Effector CD4-positive, alpha-beta T cell (primary cell): Measurements from ENCODE around the gene NPAS1.

Experiments used
- DNase-seq: peaks from one replicate; pipeline ENCODE4 v3.0.0-alpha.2; 2020

NPAS1 gene

DNA sequence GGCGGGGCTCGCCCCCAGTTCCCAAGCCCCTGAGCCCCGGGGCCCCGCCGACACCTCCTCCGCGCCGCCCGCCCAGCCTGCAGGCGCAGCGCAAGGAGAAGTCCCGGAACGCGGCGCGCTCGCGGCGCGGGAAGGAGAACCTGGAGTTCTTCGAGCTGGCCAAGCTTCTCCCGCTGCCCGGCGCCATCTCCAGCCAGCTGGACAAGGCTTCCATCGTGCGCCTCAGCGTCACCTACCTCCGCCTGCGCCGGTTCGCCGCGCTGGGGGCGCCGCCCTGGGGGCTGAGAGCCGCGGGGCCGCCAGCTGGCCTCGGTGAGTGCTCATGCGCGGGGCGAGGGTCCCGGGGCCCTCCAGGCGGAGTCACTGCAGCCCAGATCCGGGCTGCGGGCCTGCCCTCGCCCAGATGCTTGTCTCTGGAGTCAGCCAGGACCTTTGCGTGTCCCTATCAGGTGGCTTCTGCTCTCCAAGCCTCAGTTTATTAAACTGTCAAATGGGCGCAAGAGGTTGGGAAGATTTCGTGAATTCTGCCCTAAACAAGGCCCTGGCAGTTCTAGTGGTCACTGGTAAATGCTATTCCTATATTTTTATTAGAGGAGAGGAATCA is 2.0 kb downstream of the NPAS1 start:
- no peak for DNase-seq

DNA sequence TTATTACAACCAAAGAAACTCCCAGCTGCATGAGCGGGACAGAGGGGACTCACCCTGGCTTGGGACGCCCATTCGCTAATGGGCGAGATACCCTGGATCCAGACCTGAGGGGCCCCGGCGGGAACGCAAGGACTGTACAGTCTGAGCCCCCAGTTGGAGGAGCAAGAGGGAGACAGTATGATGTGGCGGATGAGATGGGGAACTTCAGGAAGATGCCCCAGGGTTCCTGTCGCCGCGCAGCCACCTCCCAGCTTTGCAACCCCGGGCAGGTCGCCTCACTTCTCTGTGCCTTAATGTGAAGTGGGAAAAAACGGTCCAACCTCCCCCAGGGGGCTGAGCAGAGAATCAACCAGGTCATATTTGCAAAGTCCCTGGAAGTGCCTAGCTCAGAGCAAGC is 2.5 kb downstream of the NPAS1 start:
- no peak for DNase-seq

DNA sequence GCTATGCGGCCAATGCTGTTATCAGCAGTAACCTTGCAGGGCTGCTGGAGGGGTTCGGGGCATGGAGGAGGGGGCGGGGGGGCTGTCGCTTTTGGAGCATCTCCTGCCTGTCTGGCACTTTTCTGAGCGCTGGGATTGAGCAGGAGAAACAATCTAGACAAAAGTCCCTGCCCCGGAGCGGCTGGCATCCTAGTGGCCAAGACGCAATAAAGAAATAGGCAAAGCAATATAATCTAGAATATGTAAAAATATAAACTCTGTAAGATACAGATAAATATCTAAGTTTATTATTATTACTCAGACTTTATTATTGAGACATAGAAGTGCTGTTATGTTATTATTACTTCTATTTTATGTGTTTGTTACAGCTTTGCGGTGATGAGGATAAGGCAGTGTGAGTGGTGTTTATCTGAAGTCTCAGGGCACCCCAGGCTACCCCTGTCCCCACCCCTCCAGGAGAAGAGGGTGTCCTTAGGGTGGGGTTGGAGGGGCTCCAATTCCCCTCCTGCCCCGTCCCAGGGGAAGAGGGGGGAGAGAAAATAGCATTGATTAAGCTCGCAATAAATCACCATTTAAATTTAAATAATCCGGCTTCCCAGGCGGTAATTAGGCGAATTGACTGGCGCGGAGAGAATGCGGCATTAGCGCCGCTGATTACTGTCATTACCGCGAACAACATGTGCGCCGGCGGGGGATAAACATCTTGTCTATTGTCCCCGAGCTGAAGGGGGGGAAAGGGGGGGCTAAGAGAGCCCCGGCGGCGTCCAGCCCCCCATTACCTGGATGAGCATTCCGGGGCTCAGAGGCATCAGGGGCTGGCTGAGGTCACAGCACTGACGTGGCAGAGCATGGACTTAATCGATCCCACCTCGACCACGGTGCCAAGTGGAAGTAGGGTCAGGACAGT is 3.2 kb downstream of the NPAS1 start:
- no peak for DNase-seq

DNA sequence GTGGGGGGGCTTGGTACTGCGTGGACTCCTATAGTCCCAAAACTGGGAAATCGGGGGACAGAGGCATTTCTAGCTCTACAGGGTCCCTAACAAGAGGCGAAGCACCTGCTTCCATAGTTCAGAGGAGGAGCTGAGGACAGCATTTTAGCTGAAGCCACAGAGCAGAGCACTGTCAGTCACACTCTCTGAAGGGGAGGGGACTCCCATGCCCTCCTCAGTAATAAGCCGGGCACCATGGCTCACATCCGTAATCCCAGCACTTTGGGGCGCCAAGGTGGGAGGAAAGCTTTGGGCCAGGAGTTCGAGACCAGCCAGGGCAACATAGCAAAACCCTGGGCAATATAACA is 3.8 kb downstream of the NPAS1 start:
- no peak for DNase-seq

DNA sequence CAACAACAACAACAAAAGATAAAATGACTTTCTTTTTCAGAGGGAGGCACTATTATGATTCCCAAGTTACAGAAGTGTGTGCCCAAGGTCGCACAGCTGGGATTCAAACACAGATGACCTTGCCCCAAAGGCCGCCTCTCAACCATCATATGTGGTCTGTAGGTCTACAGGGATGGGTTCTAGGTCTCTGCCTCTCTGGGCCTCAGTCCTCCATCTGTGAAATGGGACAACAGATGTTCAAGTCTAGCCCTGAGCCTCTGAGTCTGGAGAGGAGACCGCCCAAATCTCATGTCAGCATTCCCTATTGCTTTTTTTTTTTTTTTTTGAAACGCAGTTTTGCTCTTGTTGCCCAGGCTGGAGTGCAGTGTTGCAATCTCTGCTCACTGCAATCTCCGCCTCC is 4.9 kb downstream of the NPAS1 start:
- no peak for DNase-seq

DNA sequence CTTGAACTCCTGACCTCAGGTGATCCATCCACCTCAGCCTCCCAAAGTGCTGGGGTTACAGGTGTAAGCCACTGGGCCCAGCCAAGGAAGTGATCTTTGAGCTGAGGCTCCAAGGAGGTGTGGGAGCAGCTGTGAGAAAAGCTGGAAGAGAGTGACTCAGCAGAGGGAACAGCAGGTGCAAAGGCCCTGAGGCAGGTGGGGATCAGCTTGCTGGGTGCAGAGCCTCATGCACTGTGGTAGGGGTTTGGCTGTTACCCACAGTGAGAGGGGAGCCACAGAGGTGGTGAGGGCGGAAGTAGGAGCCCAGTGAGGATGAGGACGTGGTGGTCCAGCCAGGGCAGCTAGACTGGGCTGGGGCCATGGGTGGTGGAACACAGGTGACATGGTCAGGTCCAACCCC is 6.5 kb downstream of the NPAS1 start:
- DNase-seq, result no peak

DNA sequence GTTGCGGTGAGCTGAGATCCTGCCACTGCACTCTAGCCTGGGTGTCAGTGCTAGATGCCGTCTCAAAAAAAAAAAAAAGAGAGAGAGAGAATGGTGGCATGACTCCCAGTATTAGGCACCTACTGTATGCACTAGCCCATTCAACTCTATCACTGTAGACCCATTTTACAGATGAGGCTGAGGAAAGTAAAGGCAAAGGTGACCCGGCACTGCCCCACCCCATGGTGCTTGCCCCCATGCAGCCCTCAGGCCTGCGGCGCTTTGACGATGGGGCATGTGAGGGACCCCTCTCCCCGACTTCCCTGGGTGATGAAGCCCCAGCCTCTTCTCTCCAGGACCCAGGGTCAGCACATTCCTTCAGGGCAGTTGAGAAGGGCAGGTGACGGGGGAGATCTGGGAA is 7.3 kb downstream of the NPAS1 start:
- DNase-seq, result no peak

DNA sequence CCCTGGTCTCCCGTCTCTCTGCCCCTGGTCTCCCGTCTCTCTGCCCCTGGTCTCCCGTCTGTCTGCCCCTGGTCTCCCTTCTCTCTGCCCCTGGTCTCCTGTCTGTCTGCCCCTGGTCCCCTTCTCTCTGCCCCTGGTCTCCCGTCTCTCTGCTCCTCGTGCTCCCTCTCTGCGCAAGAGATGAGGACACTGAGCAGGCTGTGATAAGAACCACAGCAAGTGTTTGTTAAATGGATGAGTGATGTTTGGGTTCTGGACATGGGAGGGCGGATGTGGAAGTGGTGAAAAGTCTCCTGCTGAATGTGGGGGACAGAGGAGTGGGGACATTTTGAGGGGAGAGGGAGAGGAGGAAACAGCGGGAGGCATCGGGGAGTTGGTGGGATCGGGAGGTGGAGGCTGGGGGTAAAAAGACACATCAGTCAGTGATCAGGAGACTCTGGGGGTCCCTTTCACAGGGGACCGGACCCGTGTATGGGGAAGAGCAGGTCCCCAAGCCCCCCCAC is 8.0 kb downstream of the NPAS1 start:
- DNase-seq, result no peak

DNA sequence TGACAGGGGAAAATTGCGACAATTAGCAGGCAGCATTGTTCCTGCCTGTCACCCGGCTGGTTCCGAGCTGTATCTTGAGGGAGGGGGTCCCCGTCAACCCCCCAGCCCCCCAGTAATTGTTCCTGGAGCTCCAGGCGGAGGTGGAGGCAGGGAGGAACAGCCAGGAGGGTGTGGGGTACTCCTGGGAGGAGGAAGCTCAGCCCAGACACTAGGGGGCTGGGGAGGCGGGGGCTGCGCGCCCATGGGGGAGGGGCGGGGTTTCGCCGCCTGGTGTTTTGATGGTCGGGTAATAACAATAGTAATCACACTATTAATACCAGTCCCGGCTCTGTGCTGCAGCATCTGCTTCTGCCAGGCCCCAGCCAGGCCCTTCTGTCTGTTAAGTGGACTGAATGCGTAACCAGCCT is 8.6 kb downstream of the NPAS1 start:
- DNase-seq, result no peak

DNA sequence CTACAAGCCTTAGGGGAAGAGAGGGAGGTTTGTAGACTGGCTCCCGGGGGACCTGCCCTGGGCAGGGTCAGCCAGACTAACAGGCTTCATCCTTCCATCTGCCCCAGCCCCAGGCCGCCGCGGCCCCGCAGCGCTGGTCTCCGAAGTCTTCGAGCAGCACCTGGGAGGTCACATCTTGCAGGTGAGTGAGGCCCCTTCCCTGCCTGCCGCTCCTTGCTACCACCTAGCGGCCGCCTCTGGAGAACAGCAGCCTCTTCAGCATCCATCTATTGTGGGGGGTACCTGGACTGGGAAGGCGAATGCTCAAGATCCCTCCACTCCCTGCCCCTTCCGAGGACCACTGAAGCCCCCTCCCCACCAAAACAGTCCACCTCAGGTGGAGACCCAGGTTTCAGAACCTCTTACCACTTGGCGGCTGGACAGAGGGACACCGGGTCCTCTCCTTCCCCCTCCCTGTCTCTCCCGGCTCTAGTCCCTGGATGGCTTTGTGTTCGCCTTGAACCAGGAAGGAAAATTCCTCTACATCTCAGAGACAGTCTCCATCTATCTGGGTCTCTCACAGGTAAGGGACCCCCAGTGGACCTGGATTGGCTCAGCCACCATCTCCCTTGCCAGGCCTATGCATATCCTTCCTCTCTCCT is 12.7 kb downstream of the NPAS1 start:
- peak; percentile 56 for DNase-seq

DNA sequence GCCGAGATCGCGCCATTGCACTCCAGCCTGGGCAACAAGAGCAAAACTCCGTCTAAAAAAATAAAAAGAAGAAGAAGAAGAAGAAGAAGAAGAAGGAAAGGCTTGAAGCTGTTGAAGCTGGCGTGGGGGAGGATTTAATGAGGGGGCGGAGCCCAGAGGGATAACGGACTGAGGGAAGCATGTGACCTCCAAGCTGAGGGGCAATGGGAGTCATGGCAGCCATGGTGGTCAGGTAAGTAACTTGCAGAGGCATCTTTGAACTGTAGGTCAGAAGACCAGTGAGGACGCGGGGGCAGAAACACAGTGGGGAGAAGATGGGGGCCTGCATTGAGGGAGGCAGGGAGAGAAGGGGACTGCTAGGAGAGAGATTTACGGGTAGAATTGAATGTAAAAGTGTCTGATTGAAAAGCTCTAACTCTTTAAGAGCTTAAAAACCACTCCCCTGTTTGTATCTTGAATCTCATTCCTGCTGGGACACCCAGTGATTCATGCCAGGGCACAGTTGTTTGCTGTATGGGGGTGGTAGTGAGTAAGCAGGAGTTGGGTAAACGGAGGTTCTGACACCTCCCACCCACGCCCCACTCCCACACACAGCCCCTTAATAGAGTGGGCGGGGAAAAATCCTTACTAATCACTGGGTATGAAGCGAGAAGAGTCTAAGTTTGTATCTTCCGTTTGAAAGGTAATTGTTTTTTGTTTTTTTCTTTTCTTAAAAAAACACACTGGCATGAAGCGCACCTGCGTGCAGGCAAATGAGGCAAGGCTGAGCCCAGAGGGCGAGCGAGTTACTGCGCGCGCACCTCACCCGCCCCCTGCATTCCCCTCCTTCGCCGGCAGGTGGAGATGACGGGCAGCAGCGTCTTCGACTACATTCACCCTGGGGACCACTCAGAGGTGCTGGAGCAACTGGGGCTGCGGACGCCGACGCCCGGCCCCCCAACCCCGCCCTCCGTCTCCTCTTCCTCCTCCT is 15.8 kb downstream of the NPAS1 start:
- peak; percentile 92 for DNase-seq

DNA sequence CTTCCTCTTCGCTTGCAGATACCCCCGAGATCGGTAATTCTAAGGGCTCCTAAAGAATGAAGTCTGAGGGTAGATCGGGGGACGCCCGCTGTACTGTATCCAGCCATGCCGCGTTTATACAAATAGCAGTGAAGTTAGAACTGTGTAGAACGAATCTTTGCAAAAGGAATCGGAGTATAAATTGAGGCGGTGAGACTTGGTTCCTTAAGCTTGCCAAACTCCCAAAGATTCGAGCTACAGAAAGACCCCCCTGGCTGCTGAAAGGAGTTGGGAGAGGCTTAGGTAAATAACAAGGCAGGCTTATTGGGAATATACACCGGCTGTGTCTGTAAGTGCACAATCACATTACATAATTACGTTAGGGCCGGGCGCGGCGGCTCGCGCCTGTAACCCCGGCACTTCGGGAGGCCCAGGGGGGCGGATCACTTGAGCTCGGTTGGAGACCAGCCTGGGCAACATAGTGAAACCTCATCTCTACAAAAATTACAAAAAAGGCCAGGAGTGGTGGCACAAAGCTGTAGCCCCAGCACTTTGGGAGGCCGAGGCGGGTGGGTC is 16.5 kb downstream of the NPAS1 start:
- no peak for DNase-seq

DNA sequence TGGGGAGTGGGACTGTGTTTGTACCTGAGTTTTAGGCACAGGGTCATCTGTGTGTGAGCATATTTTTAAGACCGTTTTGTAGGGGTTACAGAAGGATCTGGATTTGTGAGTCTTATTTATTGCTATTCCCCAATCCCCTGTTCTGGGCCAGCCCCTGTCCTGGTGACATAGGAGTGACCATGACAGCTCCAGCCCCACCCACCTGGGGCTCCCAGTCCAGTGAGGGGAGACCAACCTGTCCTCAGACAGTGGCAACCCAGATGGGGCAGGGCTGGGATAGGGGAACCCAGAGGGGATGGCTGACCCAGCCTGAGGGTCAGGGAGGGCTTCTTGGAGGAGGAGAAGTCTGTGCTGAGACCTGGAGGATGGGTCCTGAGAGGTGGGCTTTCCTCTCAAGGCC is 18.1 kb downstream of the NPAS1 start:
- no peak for DNase-seq

DNA sequence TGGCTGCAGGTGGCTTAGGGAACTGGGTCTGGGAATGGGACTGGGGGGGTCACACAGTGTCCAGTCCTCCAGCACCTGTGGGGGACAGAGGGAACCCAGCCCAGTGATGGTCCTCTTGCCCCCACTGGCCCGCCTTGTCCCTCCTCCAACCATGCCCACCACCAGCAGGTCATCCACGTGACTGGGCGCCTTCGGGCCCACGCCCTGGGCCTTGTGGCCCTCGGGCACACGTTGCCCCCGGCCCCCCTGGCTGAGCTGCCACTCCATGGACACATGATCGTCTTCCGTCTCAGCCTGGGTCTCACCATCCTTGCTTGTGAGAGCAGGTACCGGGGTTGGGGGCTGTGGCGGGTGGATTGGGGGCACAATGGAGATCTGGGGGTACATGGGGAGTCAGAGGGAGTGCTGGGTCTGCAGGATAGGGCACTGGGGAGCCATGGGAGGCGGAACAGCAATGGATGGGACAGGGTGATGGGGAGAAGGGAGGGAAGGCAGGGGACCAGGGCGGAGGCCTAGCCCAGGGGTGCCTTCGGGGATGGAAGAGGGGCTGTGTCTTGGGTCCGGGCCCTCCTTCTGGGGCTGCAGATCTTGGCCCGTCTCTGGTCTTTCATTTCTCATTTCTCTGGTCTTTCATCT is 19.7 kb downstream of the NPAS1 start:
- no peak for DNase-seq

DNA sequence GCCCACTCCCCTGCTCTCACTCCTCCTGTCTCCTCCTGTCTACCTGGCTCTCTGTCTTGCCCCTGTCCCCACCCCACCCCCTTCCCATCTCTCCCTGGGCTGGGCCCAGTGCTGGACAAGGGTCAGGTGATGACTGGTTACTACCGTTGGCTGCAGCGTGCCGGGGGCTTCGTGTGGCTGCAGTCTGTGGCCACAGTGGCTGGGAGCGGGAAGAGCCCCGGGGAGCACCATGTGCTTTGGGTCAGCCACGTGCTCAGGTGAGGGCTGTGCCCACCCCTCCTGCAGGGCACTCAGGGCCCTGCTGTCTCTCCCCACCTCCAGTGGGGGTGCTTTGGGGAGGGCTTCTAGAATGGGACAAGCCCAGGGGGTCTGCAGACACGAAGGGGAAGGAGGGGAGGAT is 21.2 kb downstream of the NPAS1 start:
- no peak for DNase-seq

DNA sequence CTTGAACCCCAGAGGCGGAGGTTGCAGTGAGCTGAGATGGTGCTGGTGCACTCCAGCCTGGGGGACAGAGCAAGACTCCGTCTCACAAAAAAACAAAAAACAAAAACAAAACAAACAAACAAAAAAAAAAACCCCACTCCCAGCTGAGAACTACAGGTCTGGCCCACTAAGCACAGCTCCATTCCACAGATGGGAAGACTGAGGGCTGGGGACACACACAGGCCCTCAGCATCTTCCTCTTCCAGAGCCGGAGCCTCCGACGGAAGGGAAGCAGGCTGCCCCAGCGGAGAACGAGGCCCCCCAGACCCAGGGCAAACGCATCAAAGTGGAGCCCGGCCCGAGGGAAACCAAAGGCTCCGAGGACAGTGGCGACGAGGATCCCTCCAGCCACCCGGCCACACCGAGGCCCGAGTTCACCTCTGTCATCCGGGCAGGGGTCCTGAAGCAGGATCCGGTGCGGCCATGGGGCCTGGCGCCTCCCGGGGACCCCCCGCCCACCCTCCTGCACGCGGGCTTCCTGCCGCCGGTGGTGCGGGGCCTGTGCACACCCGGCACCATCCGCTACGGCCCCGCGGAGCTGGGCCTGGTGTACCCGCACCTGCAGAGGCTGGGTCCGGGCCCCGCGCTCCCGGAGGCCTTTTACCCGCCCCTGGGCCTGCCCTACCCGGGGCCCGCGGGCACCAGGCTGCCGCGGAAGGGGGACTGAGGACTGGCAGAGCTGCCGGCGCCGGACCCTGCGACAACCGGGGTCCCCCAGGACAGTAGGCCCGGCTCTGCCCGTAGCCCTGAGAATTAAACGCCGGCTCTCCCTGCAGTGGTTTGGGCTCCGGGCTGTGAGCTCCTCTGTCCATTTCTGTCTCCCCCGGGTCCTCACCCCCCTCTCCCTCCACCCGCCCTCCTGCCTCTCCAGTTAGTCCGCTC is 25.6 kb downstream of the NPAS1 start:
- no peak for DNase-seq

DNA sequence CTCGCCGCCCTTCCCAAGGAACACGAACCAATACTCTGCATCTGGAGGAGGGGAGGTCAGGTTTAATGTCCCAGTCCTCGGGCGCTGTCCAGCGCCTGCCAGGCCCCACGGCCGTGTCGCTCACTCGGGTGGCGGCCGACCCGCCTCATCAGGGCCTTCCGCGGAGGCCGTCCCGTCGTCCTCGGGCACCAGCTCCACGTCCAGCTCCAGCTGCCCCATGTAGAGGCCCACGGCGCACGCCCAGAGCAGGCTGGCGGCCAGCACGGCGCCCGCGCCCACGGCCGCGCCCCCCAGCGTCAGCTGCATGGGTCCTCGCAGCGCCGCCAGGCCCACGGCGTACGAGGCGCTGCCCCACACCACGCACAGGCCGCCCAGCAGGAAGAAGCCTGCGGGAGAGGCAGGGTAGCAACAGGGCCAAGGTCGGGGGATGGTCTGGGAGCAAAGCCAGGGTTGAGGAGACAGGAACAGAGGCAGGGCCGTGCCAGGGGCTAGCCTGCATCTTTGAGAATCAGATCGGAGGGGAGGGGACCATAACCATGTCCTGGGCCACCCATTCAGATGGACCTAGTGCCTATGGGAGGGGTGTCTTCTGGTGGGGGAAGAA is 26.3 kb downstream of the NPAS1 start:
- DNase-seq, result no peak

DNA sequence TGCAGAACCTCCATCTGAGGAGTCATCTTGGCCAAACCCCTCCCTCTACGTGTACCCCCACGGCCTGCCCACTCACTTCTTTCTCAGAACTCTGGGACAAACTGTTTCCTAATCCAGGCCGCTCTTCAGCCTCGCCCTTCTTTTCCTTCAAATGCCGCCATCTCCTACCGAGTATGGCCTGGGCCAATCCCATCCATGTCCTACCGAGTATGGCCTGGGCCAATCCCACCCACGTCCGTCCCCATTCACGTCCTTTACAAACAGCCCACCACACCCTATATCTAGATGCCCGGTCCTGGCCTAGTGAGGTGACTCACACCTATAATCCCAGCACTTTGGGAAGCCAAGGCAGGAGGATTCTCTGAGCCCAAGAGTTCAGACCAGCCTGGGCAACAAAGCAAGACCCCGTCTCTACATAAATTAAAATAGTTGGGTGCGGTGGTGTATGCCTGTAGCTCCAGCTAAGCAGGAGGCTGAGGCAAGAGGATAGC is 27.7 kb downstream of the NPAS1 start:
- no peak for DNase-seq

DNA sequence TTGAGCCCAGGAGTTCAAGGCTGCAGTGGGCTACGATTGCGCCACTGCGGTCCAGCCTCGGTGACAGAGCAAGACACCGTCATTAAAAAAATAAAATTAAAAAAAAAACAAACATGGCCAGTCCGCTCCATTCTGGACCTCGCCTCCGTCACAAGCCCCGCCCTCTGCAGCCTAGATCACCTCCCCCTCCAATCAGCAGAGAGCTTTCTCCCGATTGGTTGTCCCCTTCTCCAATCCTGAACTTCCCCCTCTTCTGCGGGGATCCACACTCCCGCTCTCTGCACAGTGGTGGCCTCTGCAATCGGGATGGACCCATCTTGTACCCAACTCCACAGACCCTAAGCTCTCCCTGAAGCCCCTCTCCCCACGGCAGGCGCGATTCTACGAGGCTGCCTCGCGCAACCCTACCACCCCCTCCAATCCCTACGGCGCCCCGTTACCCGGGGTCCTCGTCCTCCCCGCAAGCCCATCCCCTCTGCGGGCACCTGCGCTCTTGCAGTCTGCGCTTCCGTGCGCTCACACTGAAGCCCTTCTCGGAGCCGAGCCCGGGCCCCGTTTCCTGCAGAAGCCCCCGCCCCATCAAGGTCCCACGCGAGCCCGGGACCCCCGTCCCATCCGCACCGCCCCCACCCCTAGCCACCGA is 28.2 kb downstream of the NPAS1 start:
- peak; percentile 51 for DNase-seq

DNA sequence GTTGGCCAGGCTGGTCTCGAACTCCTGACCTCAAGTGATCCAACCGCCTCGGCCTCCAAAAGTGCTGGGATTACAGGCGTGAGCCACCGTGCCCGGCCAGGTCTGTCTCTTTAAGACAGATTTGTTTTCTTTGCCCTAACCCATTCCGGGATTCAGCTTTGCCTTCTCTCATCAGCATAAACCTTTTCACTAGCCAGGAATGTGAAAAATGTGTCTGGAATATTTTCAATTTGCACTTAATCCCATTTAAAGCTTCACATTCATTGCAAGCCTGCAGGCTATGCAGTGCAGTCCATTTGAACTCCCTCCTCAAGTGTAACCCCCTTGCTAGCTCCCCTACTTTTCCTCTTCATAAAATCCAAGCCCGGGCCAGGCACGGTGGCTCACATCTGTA is 29.7 kb downstream of the NPAS1 start:
- DNase-seq, result no peak
